ENCODE results near the gene PDE4D.

PDE4D gene

GRCh38 chr5:59874675-59875074, 18.9 kb downstream of the PDE4D start:
- no peak for TF ChIP-seq CTCF (IDR thresholded peaks at IDR 0.05; ENCODE audit: insufficient read depth, low read length, poor library complexity, severe bottlenecking)
- Histone ChIP-seq H3K36me3 (ENCODE audit: control insufficient read depth, insufficient read depth, low read length) (no peaks in the 10 kb centered on the region), H3K27me3 (replicated peaks; ENCODE audit: control insufficient read depth, insufficient read depth, low read length) (no peaks in the 10 kb centered on the region), H3K4me3 (replicated peaks; ENCODE audit: low read depth, low read length) (no peak overlapping the region)
- no peak for DNase-seq (ENCODE audit: extremely low read depth, insufficient read length)

- no peaks in the 10 kb centered on the region for H3K27me3 ChIP-seq (replicated peaks; ENCODE audit: control insufficient read depth, insufficient read depth, low read length)
- H3K4me3 ChIP-seq (replicated peaks; ENCODE audit: low read depth, low read length): no peak overlapping the region
- DNase-seq (ENCODE audit: extremely low read depth, insufficient read length): no peak
- no peaks in the 10 kb centered on the region for H3K36me3 ChIP-seq (ENCODE audit: control insufficient read depth, insufficient read depth, low read length)
- TF ChIP-seq CTCF (IDR thresholded peaks at IDR 0.05; ENCODE audit: insufficient read depth, low read length, poor library complexity, severe bottlenecking): no peak
These were observed 20.4 kb downstream of the PDE4D start for GRCh38 chr5:59873113-59873512.

GRCh38 chr5:59866661-59867060, 26.9 kb downstream of the PDE4D start:
- Histone ChIP-seq H3K36me3 (ENCODE audit: control insufficient read depth, insufficient read depth, low read length) (no peaks in the 10 kb centered on the region), H3K4me3 (replicated peaks; ENCODE audit: low read depth, low read length) (no peak overlapping the region), H3K27me3 (replicated peaks; ENCODE audit: control insufficient read depth, insufficient read depth, low read length) (no peaks in the 10 kb centered on the region)
- no peak for TF ChIP-seq CTCF (IDR thresholded peaks at IDR 0.05; ENCODE audit: insufficient read depth, low read length, poor library complexity, severe bottlenecking)
- no peak for DNase-seq (ENCODE audit: extremely low read depth, insufficient read length)

GRCh38 chr5:59864718-59865117, 28.8 kb downstream of the PDE4D start:
- no peak for DNase-seq (ENCODE audit: extremely low read depth, insufficient read length)
- H3K4me3 ChIP-seq (replicated peaks; ENCODE audit: low read depth, low read length): no peak overlapping the region
- no peak for TF ChIP-seq CTCF (IDR thresholded peaks at IDR 0.05; ENCODE audit: insufficient read depth, low read length, poor library complexity, severe bottlenecking)
- H3K27me3 ChIP-seq (replicated peaks; ENCODE audit: control insufficient read depth, insufficient read depth, low read length): no peaks in the 10 kb centered on the region
- H3K36me3 ChIP-seq (ENCODE audit: control insufficient read depth, insufficient read depth, low read length): no peaks in the 10 kb centered on the region

GRCh38 chr5:59863777-59864176, 29.7 kb downstream of the PDE4D start:
- TF ChIP-seq CTCF (IDR thresholded peaks at IDR 0.05; ENCODE audit: insufficient read depth, low read length, poor library complexity, severe bottlenecking): no peak
- DNase-seq (ENCODE audit: extremely low read depth, insufficient read length): no peak
- no peaks in the 10 kb centered on the region for H3K36me3 ChIP-seq (ENCODE audit: control insufficient read depth, insufficient read depth, low read length)
- H3K4me3 ChIP-seq (replicated peaks; ENCODE audit: low read depth, low read length): no peak overlapping the region
- no peaks in the 10 kb centered on the region for H3K27me3 ChIP-seq (replicated peaks; ENCODE audit: control insufficient read depth, insufficient read depth, low read length)

- DNase-seq (ENCODE audit: extremely low read depth, insufficient read length): no peak
- no peaks in the 10 kb centered on the region for H3K27me3 ChIP-seq (replicated peaks; ENCODE audit: control insufficient read depth, insufficient read depth, low read length)
- no peak for TF ChIP-seq CTCF (IDR thresholded peaks at IDR 0.05; ENCODE audit: insufficient read depth, low read length, poor library complexity, severe bottlenecking)
These were observed 37.2 kb downstream of the PDE4D start for GRCh38 chr5:59856358-59856757.

More at GRCh38 chr5:59856358-59856757, 37.2 kb downstream of the PDE4D start:
- Histone ChIP-seq H3K4me3 (replicated peaks; ENCODE audit: low read depth, low read length) (no peak overlapping the region), H3K36me3 (ENCODE audit: control insufficient read depth, insufficient read depth, low read length) (no peaks in the 10 kb centered on the region)
